Spinal cord (tissue), 10 donors: ENCODE results near the gene NPIPA3. TPM values are rescaled to one million over a fixed set of nuclear protein-coding genes. Genes with fewer than 3 reads are reported as not detected.
"Not testable (repeated sequence)": the region's sequence is repeated elsewhere in the genome, so short reads cannot be mapped to it uniquely, and the experiment has no call there.

Experiments used
- DNase-seq, 6 donors: peaks; one replicate each; pipeline versions ENCODE4 v3.0.0 to v3.0.0-alpha.2; 2013 to 2015; ENCODE audit warnings: low spot score in 6 of 6, low read depth in 4 of 6
- H3K27ac ChIP-seq: one replicate; pipeline ENCODE4 v1.5.1; 2013; ENCODE audit warnings: low read depth, low read length, control low read depth
- H3K27me3 ChIP-seq: one replicate; pipeline ENCODE4 v1.6.1; 2013; ENCODE audit warnings: low read length; ENCODE audit not compliant: control insufficient read depth, insufficient read depth
- H3K36me3 ChIP-seq: one replicate; pipeline ENCODE4 v1.6.1; 2013; ENCODE audit warnings: low read length; ENCODE audit not compliant: control insufficient read depth, insufficient read depth
- H3K4me1 ChIP-seq: one replicate; pipeline ENCODE4 v1.6.1; 2013; ENCODE audit warnings: low read length; ENCODE audit not compliant: control insufficient read depth, insufficient read depth
- H3K4me3 ChIP-seq: one replicate; pipeline ENCODE4 v1.5.1; 2013; ENCODE audit warnings: low read depth, low read length, control low read depth
- H3K9me3 ChIP-seq: one replicate; pipeline ENCODE4 v1.6.1; 2013; ENCODE audit warnings: low read length; ENCODE audit not compliant: control insufficient read depth, insufficient read depth
- WGBS: methylation state at CpG from one replicate; pipeline ENCODE4 v1.1.5; 2013; ENCODE audit warnings: missing lambda C conversion rate; ENCODE audit not compliant: insufficient coverage; 5-methylcytosine and 5-hydroxymethylcytosine counted together
- long read RNA-seq, 4 donors: transcript quantifications; one replicate each; lab custom pipeline, GENCODE V29; 2026
- polyA plus RNA-seq, 2 donors: library from polyadenylated mRNA; unstranded; fragments of 120-200 nt; gene quantifications; one replicate each; pipeline ENCODE4 v1.2.1, GENCODE V29; 2013; ENCODE audit not compliant: insufficient read length in 2 of 2
- total RNA-seq, 2 donors: library from RNA; depleted of rRNA in 1 of 2; stranded (reverse); fragments of 120-200 nt in 1 of 2; fragments of >200 nt in 1 of 2; gene quantifications; one replicate each; pipeline versions ENCODE4 v1.2.3 to v1.2.4, GENCODE V29; 2013 to 2014
- donor health status: healthy.

Gene NPIPA3
- total RNA-seq, result under 1 TPM; 0.30 to 0.88 TPM
- 10 to 100 TPM; 15.6 to 24.4 TPM for polyA plus RNA-seq
- long read RNA-seq, donor 1, result 0 reads
- long read RNA-seq, donor 2, result 0 reads
- long read RNA-seq, donor 3, result 0 reads
- long read RNA-seq, donor 4, result 0 reads

DNA sequence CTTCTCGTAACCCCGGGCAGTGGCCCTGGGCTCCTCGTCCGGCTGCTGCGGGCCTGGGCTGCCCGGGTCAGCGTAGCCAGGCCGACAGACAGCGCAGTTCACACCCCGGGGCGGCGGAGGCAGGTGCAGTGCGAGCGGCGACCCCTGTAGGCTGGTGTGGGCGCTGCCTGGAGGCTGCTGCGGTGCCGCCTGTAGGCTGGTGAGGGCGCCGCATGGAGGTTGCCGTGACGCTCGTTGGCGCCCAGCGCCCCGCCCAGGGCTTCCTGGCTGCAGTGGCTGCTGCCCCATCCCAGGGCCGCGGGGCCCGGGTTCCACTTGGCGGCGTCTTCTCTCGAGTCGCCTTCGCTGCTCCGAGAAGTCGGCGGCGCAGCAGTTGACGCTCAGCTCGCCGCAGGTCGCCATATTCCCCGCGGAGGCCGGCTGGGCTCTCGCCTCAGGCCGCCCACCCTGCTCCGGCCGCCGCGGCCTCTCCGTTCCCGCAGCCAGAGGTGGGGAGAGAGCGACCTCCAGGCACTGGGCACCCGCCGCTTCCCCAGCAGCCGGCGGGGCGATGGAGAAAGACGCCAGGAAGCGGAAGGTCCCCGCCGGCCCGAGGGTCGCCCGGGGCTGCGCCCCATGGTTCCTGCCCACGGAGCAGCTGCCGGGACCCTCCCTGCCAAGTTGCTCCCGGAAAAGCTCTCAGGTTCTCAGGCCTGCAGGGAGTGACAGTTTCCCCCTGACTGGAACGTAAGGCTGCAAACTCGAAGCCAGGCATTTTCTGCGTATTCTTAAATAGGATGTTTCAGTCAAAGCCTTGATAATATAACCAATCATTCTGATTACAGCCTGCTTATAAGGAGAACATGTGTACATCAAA lies at the start of gene NPIPA3:
TSS of gene NPIPA3 (plus strand) at position 256 of the 856 bp plus-strand sequence. CDS start 5,533 bp downstream, outside the sequence.
- not testable (repeated sequence) for DNase-seq, H3K36me3 ChIP-seq, H3K4me3 ChIP-seq, H3K4me1 ChIP-seq, H3K9me3 ChIP-seq, H3K27me3 ChIP-seq, H3K27ac ChIP-seq
- no CpG with 5 or more reads among the region's 73 CpGs for WGBS

DNA sequence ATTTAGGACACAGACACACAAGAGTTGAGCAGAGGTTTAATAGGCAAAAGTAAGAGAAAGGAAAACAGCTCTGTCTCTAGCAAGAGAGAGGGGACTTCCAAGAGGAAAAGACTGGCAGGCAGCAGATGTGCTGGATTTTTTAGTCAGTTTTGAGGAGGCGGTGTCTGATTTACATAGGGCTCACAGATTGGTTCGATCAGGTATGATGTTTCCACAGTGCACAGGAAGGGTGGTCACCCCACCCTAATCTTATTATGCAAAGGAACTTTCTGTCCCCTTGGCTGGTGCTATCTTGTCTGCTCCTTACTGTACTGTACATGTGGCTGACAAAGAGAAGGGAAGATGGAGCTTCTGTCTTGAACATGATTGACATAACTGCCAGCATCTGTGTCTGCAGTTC lies 45.1 kb upstream of the NPIPA3 start:
- DNase-seq, result no peak
- Histone ChIP-seq H3K36me3 (peaks cover 72% of the 10 kb centered on the region), H3K27ac (no peak overlapping the region), H3K27me3 (no peaks in the 10 kb centered on the region), H3K4me1 (no peaks in the 10 kb centered on the region), H3K9me3 (no peaks in the 10 kb centered on the region), H3K4me3 (no peak overlapping the region)
- WGBS, result 90% methylated on average over 2 of the region's 2 CpGs

- no peaks in the 10 kb centered on the region for H3K4me1 ChIP-seq
- no peak for DNase-seq
- H3K9me3 ChIP-seq, result no peaks in the 10 kb centered on the region
- no peaks in the 10 kb centered on the region for H3K27me3 ChIP-seq
- 95% methylated on average over 7 of the region's 16 CpGs for WGBS
- no peak overlapping the region for H3K4me3 ChIP-seq
- peaks cover 54% of the 10 kb centered on the region for H3K36me3 ChIP-seq
- H3K27ac ChIP-seq, result no peak overlapping the region
These were observed 35.6 kb upstream of the NPIPA3 start for GRCh38 chr16:14667347-14668266.

GRCh38 chr16:14668556-14669223 lies 34.5 kb upstream of the NPIPA3 start:
- no peak overlapping the region for H3K27ac ChIP-seq
- no peak overlapping the region for H3K4me3 ChIP-seq
- WGBS, result no CpG with 5 or more reads among the region's 7 CpGs
- no peak for DNase-seq
- peaks cover 45% of the 10 kb centered on the region for H3K36me3 ChIP-seq
- H3K4me1 ChIP-seq, result no peaks in the 10 kb centered on the region
- no peaks in the 10 kb centered on the region for H3K9me3 ChIP-seq
- no peaks in the 10 kb centered on the region for H3K27me3 ChIP-seq

- H3K27ac ChIP-seq, result no peak overlapping the region
- no peaks in the 10 kb centered on the region for H3K9me3 ChIP-seq
- no peak for DNase-seq
- no peaks in the 10 kb centered on the region for H3K4me1 ChIP-seq
- H3K4me3 ChIP-seq, result no peak overlapping the region
- peaks cover 37% of the 10 kb centered on the region for H3K36me3 ChIP-seq
- WGBS, result 80% methylated on average over 1 of the region's 4 CpGs
- no peaks in the 10 kb centered on the region for H3K27me3 ChIP-seq
These were observed 33.4 kb upstream of the NPIPA3 start for GRCh38 chr16:14669776-14670175.

DNA sequence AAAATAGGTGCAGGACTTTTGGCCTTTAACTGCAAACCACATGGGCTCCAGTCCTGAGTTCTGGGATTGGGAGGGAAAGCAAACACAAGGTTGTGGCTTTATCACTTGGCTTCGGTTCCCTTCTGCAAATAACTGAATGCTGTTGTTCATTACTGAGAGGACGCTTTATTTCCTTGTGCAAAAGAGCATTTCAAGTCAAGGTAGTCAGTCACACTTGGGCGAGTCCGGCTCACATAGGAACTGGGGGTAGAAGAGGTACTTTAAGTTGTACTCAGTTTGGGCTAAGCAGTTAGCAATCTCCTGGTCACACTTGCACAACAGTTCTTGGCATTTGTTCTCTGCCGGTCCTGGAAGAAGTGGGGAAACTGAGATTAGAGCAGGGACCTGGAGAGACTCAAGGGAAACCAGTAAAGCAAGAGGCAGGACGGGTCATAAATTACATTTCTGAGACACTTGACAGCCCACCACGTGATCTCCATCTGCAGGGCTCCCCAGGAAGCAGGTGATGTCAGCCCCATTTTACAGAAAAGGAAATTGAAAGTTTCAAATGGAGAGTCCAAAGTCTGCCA lies 30.7 kb upstream of the NPIPA3 start:
- Histone ChIP-seq H3K9me3 (no peaks in the 10 kb centered on the region), H3K27me3 (no peaks in the 10 kb centered on the region), H3K4me1 (no peaks in the 10 kb centered on the region), H3K27ac (no peak overlapping the region), H3K36me3 (peaks cover 16% of the 10 kb centered on the region), H3K4me3 (no peak overlapping the region)
- 85% methylated on average over 5 of the region's 7 CpGs for WGBS
- DNase-seq, result no peak

DNA sequence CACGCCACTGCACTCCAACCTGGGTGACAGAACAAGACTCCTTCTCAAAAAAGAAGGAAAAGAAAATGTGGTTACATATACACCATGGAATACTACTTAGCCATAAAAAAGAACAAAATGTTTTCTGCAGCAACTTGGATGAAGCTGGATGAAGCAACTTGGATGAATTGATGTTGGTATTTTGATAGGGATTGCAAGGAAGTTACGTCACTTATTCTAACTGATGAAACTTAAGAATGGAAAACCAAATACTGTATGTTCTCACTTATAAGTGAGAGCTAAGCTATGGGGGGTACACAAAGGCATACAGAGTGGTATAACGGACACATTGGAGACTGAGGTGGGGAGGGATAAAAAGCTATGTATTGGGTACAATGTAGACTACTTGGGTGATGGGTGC lies 26.6 kb upstream of the NPIPA3 start:
- Histone ChIP-seq H3K9me3 (no peaks in the 10 kb centered on the region), H3K27me3 (no peaks in the 10 kb centered on the region), H3K4me1 (no peaks in the 10 kb centered on the region), H3K36me3 (no peaks in the 10 kb centered on the region), H3K27ac (no peak overlapping the region), H3K4me3 (no peak overlapping the region)
- WGBS, result no CpG with 5 or more reads among the region's 3 CpGs
- DNase-seq, result no peak

DNA sequence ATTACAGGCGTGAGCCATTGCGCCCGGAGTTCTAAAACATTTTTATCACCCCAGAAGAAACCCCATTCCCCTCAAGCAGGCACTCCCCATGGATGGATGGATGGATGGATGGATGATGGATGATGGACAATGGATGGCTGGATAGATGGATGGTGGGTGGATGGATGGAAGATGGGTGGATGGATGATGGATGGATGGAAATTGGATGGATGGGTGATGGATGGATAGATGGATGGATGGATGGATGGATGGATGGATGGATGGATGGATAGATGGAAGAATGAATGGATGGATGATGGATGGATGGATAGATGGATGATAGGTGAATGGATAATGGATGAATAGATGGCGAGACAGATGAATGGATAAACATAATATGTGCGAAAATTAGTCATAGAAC lies 25.6 kb upstream of the NPIPA3 start:
- no peak for DNase-seq
- WGBS, result 95% methylated on average over 2 of the region's 5 CpGs

More for the DNA sequence above, 25.6 kb upstream of the NPIPA3 start:
- Histone ChIP-seq H3K9me3 (no peaks in the 10 kb centered on the region), H3K4me3 (no peak overlapping the region), H3K4me1 (no peaks in the 10 kb centered on the region), H3K27ac (no peak overlapping the region), H3K36me3 (no peaks in the 10 kb centered on the region), H3K27me3 (no peaks in the 10 kb centered on the region)
